22Rv1 (cell line): Measurements from ENCODE around the gene KCNK6.

Experiments used
- H3K27ac ChIP-seq: fragments of 450-650 bp; 2 replicates; pipeline ENCODE4 v1.5.1; 2017
- ZFX ChIP-seq: fragments of 450-650 bp; IDR thresholded peaks from 2 replicates; pipeline ENCODE4 v1.6.1; 2017; ENCODE audit warnings: antibody characterized with exemption, borderline replicate concordance
- TF ChIP-seq, protein P1 (sequence below): fragments of 450-650 bp; IDR thresholded peaks from 2 replicates; pipeline ENCODE4 v1.5.1; 2017; ENCODE audit warnings: mild to moderate bottlenecking

KCNK6 gene

DNA sequence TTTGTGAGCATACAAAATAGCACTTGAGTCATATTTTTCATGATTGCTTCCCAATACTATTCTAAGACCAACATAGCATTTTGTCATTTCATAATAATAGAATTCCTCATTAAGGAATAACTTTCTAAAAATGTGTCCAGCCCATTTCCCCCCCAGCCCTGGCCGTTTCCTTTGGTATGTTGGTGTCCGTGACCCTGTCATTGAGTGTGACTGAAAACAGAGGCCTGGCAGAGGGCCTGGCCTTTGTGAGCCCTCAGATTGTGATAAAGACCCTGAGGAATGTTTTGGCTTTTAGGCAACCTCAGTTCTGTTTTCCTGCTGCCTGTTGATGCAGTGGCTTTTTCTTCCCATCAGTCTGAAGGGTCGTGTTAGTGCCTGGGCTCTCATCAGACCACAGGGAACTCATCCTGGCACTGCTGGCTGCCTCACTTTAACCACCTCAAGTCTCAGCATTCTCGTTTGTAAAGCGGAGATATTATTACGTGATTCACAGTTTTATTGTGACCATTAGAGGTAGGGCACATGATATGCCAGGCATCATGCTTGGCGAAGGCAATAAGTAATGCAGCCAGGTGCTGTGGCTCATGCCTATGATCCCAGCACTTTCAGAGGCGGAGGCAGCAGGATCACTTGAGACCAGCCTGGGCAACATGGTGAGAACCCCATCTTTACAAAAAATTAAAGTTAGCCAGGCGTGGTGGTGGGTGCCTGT, 41.5 kb upstream of the KCNK6 start:
- peak overlapping the region; percentile 54 for H3K27ac ChIP-seq
- TF ChIP-seq, protein P1, sequence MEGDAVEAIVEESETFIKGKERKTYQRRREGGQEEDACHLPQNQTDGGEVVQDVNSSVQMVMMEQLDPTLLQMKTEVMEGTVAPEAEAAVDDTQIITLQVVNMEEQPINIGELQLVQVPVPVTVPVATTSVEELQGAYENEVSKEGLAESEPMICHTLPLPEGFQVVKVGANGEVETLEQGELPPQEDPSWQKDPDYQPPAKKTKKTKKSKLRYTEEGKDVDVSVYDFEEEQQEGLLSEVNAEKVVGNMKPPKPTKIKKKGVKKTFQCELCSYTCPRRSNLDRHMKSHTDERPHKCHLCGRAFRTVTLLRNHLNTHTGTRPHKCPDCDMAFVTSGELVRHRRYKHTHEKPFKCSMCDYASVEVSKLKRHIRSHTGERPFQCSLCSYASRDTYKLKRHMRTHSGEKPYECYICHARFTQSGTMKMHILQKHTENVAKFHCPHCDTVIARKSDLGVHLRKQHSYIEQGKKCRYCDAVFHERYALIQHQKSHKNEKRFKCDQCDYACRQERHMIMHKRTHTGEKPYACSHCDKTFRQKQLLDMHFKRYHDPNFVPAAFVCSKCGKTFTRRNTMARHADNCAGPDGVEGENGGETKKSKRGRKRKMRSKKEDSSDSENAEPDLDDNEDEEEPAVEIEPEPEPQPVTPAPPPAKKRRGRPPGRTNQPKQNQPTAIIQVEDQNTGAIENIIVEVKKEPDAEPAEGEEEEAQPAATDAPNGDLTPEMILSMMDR: no peak
- TF ChIP-seq ZFX: no peak

GRCh38 chr19:38278751-38279150, 40.9 kb upstream of the KCNK6 start:
- peak overlapping the region; percentile 54; the same call in 1 of the 2 replicates for H3K27ac ChIP-seq
- no peak for TF ChIP-seq ZFX
- TF ChIP-seq, protein P1: no peak

GRCh38 chr19:38280030-38280921, 39.4 kb upstream of the KCNK6 start:
- no peak overlapping the region for H3K27ac ChIP-seq

GRCh38 chr19:38281811-38282566, 37.7 kb upstream of the KCNK6 start:
- no peak overlapping the region for H3K27ac ChIP-seq
- TF ChIP-seq, protein P1: no peak
- no peak for TF ChIP-seq ZFX

More at GRCh38 chr19:38280030-38280921, 39.4 kb upstream of the KCNK6 start:
- no peak for TF ChIP-seq ZFX
- TF ChIP-seq, protein P1: no peak

GRCh38 chr19:38283271-38283670, 36.4 kb upstream of the KCNK6 start:
- no peak overlapping the region for H3K27ac ChIP-seq

GRCh38 chr19:38284422-38284821, 35.2 kb upstream of the KCNK6 start:
- H3K27ac ChIP-seq: no peak overlapping the region
- no peak for TF ChIP-seq ZFX
- TF ChIP-seq, protein P1: no peak

More at GRCh38 chr19:38283271-38283670, 36.4 kb upstream of the KCNK6 start:
- TF ChIP-seq, protein P1: no peak
- TF ChIP-seq ZFX: no peak
